HG02938 (cell line): ENCODE measurements around the gene RERE.

ENCODE experiments used
- ATAC-seq: cut with Tn5 transposase; IDR thresholded peaks from one replicate; pipeline ENCODE4 v1.9.1; 2021; ENCODE audit warnings: mild to moderate bottlenecking, moderate library complexity; ENCODE audit not compliant: unreplicated experiment

The RERE gene

GRCh38 chr1:8374356-8374755, 443.1 kb downstream of the RERE start:
- ATAC-seq = no peak

GRCh38 chr1:8373581-8374241, 443.7 kb downstream of the RERE start:
- ATAC-seq = no peak

GRCh38 chr1:8373125-8373524, 444.3 kb downstream of the RERE start:
- no peak for ATAC-seq

GRCh38 chr1:8371372-8371991, 446.0 kb downstream of the RERE start:
- no peak for ATAC-seq

- ATAC-seq = no peak
Measured at GRCh38 chr1:8370905-8371315, 446.5 kb downstream of the RERE start.

- no peak for ATAC-seq
Measured at GRCh38 chr1:8370046-8370881, 447.2 kb downstream of the RERE start.

GRCh38 chr1:8368956-8369639, 448.3 kb downstream of the RERE start:
- no peak for ATAC-seq

- no peak for ATAC-seq
Measured at GRCh38 chr1:8367571-8368194, 449.8 kb downstream of the RERE start.

GRCh38 chr1:8365661-8366362, 451.6 kb downstream of the RERE start:
- no peak for ATAC-seq

GRCh38 chr1:8364528-8365442, 452.7 kb downstream of the RERE start:
- no peak for ATAC-seq

GRCh38 chr1:8363767-8364301, 453.6 kb downstream of the RERE start:
- no peak for ATAC-seq

GRCh38 chr1:8363186-8363766, 454.2 kb downstream of the RERE start:
- no peak for ATAC-seq

- no peak for ATAC-seq
Measured at GRCh38 chr1:8362701-8363101, 454.7 kb downstream of the RERE start.

GRCh38 chr1:8361198-8361849, 456.1 kb downstream of the RERE start:
- ATAC-seq = no peak

- no peak for ATAC-seq
Measured at GRCh38 chr1:8360493-8361197, 456.8 kb downstream of the RERE start.

- no peak for ATAC-seq
Measured at GRCh38 chr1:8359617-8360481, 457.6 kb downstream of the RERE start.
